RWPE2 (cell line): ENCODE results near the gene RICTOR.

Experiments used
- ATAC-seq: fragments of 200-7000 bp; cut with Tn5 transposase; 3 replicates; pipeline ENCODE4 v1.9.1; 2021; ENCODE audit warnings: low read depth
- DNase-seq: peaks from one replicate; pipeline ENCODE4 v3.0.0-alpha.2; 2020; ENCODE audit warnings: low spot score
- H3K27ac ChIP-seq: fragments of 450-650 bp; 2 replicates; pipeline ENCODE4 v1.5.1; 2017; ENCODE audit warnings: mild to moderate bottlenecking; ENCODE audit not compliant: poor library complexity, severe bottlenecking
- H3K27me3 ChIP-seq: fragments of 250-450 bp; sonication (Bioruptor Pico); 2 replicates; pipeline ENCODE4 v1.5.1; 2021; ENCODE audit warnings: mild to moderate bottlenecking, moderate library complexity; ENCODE audit not compliant: insufficient read depth, poor library complexity, severe bottlenecking
- H3K36me3 ChIP-seq: fragments of 250-450 bp; sonication (Bioruptor Pico); 2 replicates; pipeline ENCODE4 v1.5.1; 2020; ENCODE audit warnings: low read depth, mild to moderate bottlenecking, moderate library complexity
- H3K4me1 ChIP-seq: fragments of 250-450 bp; sonication (Bioruptor Pico); 2 replicates; pipeline ENCODE4 v1.5.1; 2021; ENCODE audit warnings: mild to moderate bottlenecking, moderate library complexity; ENCODE audit not compliant: insufficient read depth, poor library complexity, severe bottlenecking
- H3K4me3 ChIP-seq: fragments of 250-450 bp; sonication (Bioruptor Pico); 2 replicates; pipeline ENCODE4 v1.5.1; 2021; ENCODE audit warnings: mild to moderate bottlenecking, moderate library complexity; ENCODE audit not compliant: severe bottlenecking
- H3K9me3 ChIP-seq: fragments of 250-450 bp; sonication (Bioruptor Pico); 2 replicates; pipeline ENCODE4 v1.5.1; 2021; ENCODE audit warnings: mild to moderate bottlenecking, moderate library complexity; ENCODE audit not compliant: severe bottlenecking
- CTCF ChIP-seq: fragments of 450-650 bp; IDR thresholded peaks from one replicate; pipeline ENCODE4 v1.5.1; 2017; ENCODE audit warnings: mild to moderate bottlenecking, moderate library complexity; ENCODE audit not compliant: poor library complexity, severe bottlenecking

RICTOR gene

GRCh38 chr5:39107350-39107749 lies 33.2 kb upstream of the RICTOR start:
- no peaks in the 10 kb centered on the region for H3K27me3 ChIP-seq
- H3K36me3 ChIP-seq: no peaks in the 10 kb centered on the region
- no peaks in the 10 kb centered on the region for H3K9me3 ChIP-seq
- DNase-seq (no peak), ATAC-seq (no peak)
- no peak overlapping the region for H3K27ac ChIP-seq
- H3K4me1 ChIP-seq: peaks cover 15% of the 10 kb centered on the region
- no peak overlapping the region for H3K4me3 ChIP-seq
- no peak for TF ChIP-seq CTCF

GRCh38 chr5:39106322-39106721 lies 32.1 kb upstream of the RICTOR start:
- ATAC-seq: no peak
- TF ChIP-seq CTCF: peak; percentile 83
- Histone ChIP-seq H3K4me3 (no peak overlapping the region), H3K4me1 (peaks cover 25% of the 10 kb centered on the region), H3K27ac (no peak overlapping the region), H3K9me3 (no peaks in the 10 kb centered on the region), H3K27me3 (no peaks in the 10 kb centered on the region), H3K36me3 (no peaks in the 10 kb centered on the region)
- no peak for DNase-seq

GRCh38 chr5:39104221-39104620 lies 30.0 kb upstream of the RICTOR start:
- Histone ChIP-seq H3K9me3 (no peaks in the 10 kb centered on the region), H3K36me3 (no peaks in the 10 kb centered on the region), H3K27ac (peak overlapping the region; percentile 91), H3K4me3 (no peak overlapping the region), H3K4me1 (peaks cover 41% of the 10 kb centered on the region), H3K27me3 (no peaks in the 10 kb centered on the region)
- no peak for TF ChIP-seq CTCF
- ATAC-seq: no peak
- DNase-seq: no peak

GRCh38 chr5:39102684-39103155 lies 28.5 kb upstream of the RICTOR start:
- no peak for DNase-seq
- Histone ChIP-seq H3K4me1 (peaks cover 41% of the 10 kb centered on the region), H3K27me3 (no peaks in the 10 kb centered on the region), H3K9me3 (no peaks in the 10 kb centered on the region), H3K27ac (peak overlapping the region; percentile 91), H3K36me3 (no peaks in the 10 kb centered on the region), H3K4me3 (no peak overlapping the region)
- peak; percentile 26 for ATAC-seq
- TF ChIP-seq CTCF: no peak

GRCh38 chr5:39100851-39101396 lies 26.7 kb upstream of the RICTOR start:
- H3K27me3 ChIP-seq: no peaks in the 10 kb centered on the region
- DNase-seq: peak; percentile 93
- H3K27ac ChIP-seq: peak overlapping the region; percentile 91
- H3K4me3 ChIP-seq: no peak overlapping the region
- peak; percentile 95 for ATAC-seq
- no peak for TF ChIP-seq CTCF
- H3K4me1 ChIP-seq: peaks cover 38% of the 10 kb centered on the region
- H3K9me3 ChIP-seq: no peaks in the 10 kb centered on the region
- H3K36me3 ChIP-seq: no peaks in the 10 kb centered on the region
